HEK293 (cell line): ENCODE data around the gene SERTAD4.

Source experiments
- CTCF ChIA-PET: fragments of 350-600 bp; formaldehyde crosslinking; extraction: SDS; loops from one replicate; lab custom pipeline; 2021; ENCODE audit warnings: antibody characterized with exemption; lab: Yijun Ruan, JAX
- POLR2A ChIA-PET: fragments of 300-600 bp; formaldehyde crosslinking; extraction: SDS; loops from one replicate; lab custom pipeline; 2020; ENCODE audit warnings: antibody characterized with exemption, inconsistent platforms; lab: Yijun Ruan, JAX
- H3K27ac ChIP-seq: fragments of 200-500 bp; sonication (Bioruptor generic); 2 replicates; pipeline ENCODE4 v1.5.1; 2014; ENCODE audit warnings: low read depth, low read length, control low read depth, inconsistent platforms; ENCODE audit errors: extremely low read depth
- H3K36me3 ChIP-seq, 2 experiments: fragments of 200-500 bp in 1 of 2; sonication (Bioruptor generic) in 1 of 2; 1 replicate in 1 of 2; 2 replicates in 1 of 2; pipeline ENCODE4 v1.5.1; 2014 to 2017; ENCODE audit warnings: inconsistent platforms in 2 of 2, low read length in 2 of 2; ENCODE audit not compliant: control insufficient read depth in 2 of 2, insufficient read depth in 1 of 2
- H3K4me1 ChIP-seq: fragments of 200-500 bp; sonication (Bioruptor generic); 2 replicates; pipeline ENCODE4 v1.5.1; 2014; ENCODE audit warnings: mild to moderate bottlenecking, low read length, inconsistent platforms; ENCODE audit not compliant: control insufficient read depth, insufficient read depth
- H3K4me3 ChIP-seq: 2 replicates; pipeline ENCODE4 v1.5.1; 2011; ENCODE audit warnings: low read depth, mild to moderate bottlenecking, control low read depth, low read length, moderate library complexity
- H3K9me3 ChIP-seq: fragments of 200-500 bp; sonication (Bioruptor generic); 2 replicates; pipeline ENCODE4 v1.5.1; 2014; ENCODE audit warnings: low read depth, low read length, inconsistent platforms; ENCODE audit not compliant: control insufficient read depth, insufficient read depth
- BCL11A ChIP-seq: fragments of 450-650 bp; formaldehyde crosslinking; IDR thresholded peaks from 2 replicates; pipeline ENCODE4 v1.5.1; 2016; ENCODE audit warnings: low read depth, missing biosample characterization, missing genetic modification characterization
- ELK4 ChIP-seq: IDR thresholded peaks from 2 replicates; pipeline ENCODE4 v1.6.1; 2011; ENCODE audit warnings: mild to moderate bottlenecking, low read depth, low read length, borderline replicate concordance
- KLF10 ChIP-seq: fragments of 450-650 bp; IDR thresholded peaks from 2 replicates; pipeline ENCODE4 v1.5.1; 2018; ENCODE audit warnings: missing biosample characterization, mild to moderate bottlenecking, missing genetic modification characterization
- OVOL3 ChIP-seq: fragments of 450-650 bp; formaldehyde crosslinking; IDR thresholded peaks from 2 replicates; pipeline ENCODE4 v1.5.1; 2016; ENCODE audit warnings: missing biosample characterization, missing genetic modification characterization
- SETDB1 ChIP-seq: IDR thresholded peaks from one replicate; pipeline ENCODE4 v1.6.1; 2017; ENCODE audit warnings: mild to moderate bottlenecking, low read length, moderate library complexity, mixed read lengths; ENCODE audit not compliant: insufficient read length
- TRIM28 ChIP-seq: IDR thresholded peaks from 2 replicates; pipeline ENCODE4 v1.6.1; 2011; ENCODE audit warnings: low read length, control low read depth, borderline replicate concordance
- ZBTB21 ChIP-seq: fragments of 450-650 bp; formaldehyde crosslinking; IDR thresholded peaks from 2 replicates; pipeline ENCODE4 v1.5.1; 2017; ENCODE audit warnings: missing biosample characterization, missing genetic modification characterization
- ZBTB7A ChIP-seq: fragments of 450-650 bp; formaldehyde crosslinking; IDR thresholded peaks from 2 replicates; pipeline ENCODE4 v1.5.1; 2016; ENCODE audit warnings: low read depth, missing biosample characterization, missing genetic modification characterization
- ZNF18 ChIP-seq: fragments of 450-650 bp; formaldehyde crosslinking; IDR thresholded peaks from 2 replicates; pipeline ENCODE4 v1.5.1; 2016; ENCODE audit warnings: missing biosample characterization, missing genetic modification characterization
- ZNF184 ChIP-seq: fragments of 450-650 bp; IDR thresholded peaks from 2 replicates; pipeline ENCODE4 v1.5.1; 2018; ENCODE audit warnings: missing biosample characterization, mild to moderate bottlenecking, missing genetic modification characterization
- ZNF19 ChIP-seq: fragments of 450-650 bp; formaldehyde crosslinking; IDR thresholded peaks from 2 replicates; pipeline ENCODE4; 2016; ENCODE audit warnings: missing biosample characterization, missing genetic modification characterization, low read depth
- ZNF202 ChIP-seq: fragments of 450-650 bp; formaldehyde crosslinking; IDR thresholded peaks from 2 replicates; pipeline ENCODE4 v1.5.1; 2016; ENCODE audit warnings: missing biosample characterization, missing genetic modification characterization, borderline replicate concordance
- ZNF223 ChIP-seq: fragments of 450-650 bp; formaldehyde crosslinking; IDR thresholded peaks from 2 replicates; pipeline ENCODE4 v1.5.1; 2016; ENCODE audit warnings: missing biosample characterization, missing genetic modification characterization
- ZNF513 ChIP-seq: fragments of 450-650 bp; IDR thresholded peaks from 2 replicates; pipeline ENCODE4 v1.5.1; 2018; ENCODE audit warnings: missing biosample characterization, missing genetic modification characterization
- ZNF76 ChIP-seq: fragments of 450-650 bp; formaldehyde crosslinking; IDR thresholded peaks from 2 replicates; pipeline ENCODE4; 2016; ENCODE audit warnings: low read depth, missing biosample characterization, missing genetic modification characterization, borderline replicate concordance
- TF ChIP-seq, protein P1 (sequence below): fragments of 450-650 bp; formaldehyde crosslinking; conservative IDR thresholded peaks from 2 replicates; pipeline ENCODE4 v1.5.1; 2016; ENCODE audit warnings: low read depth, missing biosample characterization, missing genetic modification characterization
- TF ChIP-seq, protein P2 (sequence below): fragments of 450-650 bp; formaldehyde crosslinking; IDR thresholded peaks from 2 replicates; pipeline ENCODE4 v1.5.1; 2016; ENCODE audit warnings: missing biosample characterization, missing genetic modification characterization
- TF ChIP-seq, protein P3 (sequence below): fragments of 450-650 bp; formaldehyde crosslinking; IDR thresholded peaks from 2 replicates; pipeline ENCODE4 v1.5.1; 2016; ENCODE audit warnings: missing biosample characterization, missing genetic modification characterization
- TF ChIP-seq, protein P4 (sequence below): fragments of 450-650 bp; formaldehyde crosslinking; IDR thresholded peaks from 2 replicates; pipeline ENCODE4 v1.5.1; 2016; ENCODE audit warnings: missing biosample characterization, missing genetic modification characterization, borderline replicate concordance

Gene SERTAD4

GRCh38 chr1:210280221-210280620, 47.6 kb downstream of the SERTAD4 start:
- Histone ChIP-seq H3K4me1 (no peaks in the 10 kb centered on the region), H3K27ac (no peak overlapping the region), H3K4me3 (no peak overlapping the region), H3K36me3 (no peaks in the 10 kb centered on the region), H3K9me3 (no peaks in the 10 kb centered on the region)
- CTCF ChIA-PET = interaction anchor here (1.0 to 2.0 kb wide), 3 partner anchors 15 to 18 kb away, joined by 4 to 11 read pairs (median 4); no protein-coding TSS in a partner anchor
- POLR2A ChIA-PET = interaction anchor here (0.9 kb wide), 1 partner anchor 12 kb away, joined by 3 read pairs; no protein-coding TSS in a partner anchor
- no peak for TF ChIP-seq ZNF202 (tag by site-specific recombination)
- TF ChIP-seq, protein P1, sequence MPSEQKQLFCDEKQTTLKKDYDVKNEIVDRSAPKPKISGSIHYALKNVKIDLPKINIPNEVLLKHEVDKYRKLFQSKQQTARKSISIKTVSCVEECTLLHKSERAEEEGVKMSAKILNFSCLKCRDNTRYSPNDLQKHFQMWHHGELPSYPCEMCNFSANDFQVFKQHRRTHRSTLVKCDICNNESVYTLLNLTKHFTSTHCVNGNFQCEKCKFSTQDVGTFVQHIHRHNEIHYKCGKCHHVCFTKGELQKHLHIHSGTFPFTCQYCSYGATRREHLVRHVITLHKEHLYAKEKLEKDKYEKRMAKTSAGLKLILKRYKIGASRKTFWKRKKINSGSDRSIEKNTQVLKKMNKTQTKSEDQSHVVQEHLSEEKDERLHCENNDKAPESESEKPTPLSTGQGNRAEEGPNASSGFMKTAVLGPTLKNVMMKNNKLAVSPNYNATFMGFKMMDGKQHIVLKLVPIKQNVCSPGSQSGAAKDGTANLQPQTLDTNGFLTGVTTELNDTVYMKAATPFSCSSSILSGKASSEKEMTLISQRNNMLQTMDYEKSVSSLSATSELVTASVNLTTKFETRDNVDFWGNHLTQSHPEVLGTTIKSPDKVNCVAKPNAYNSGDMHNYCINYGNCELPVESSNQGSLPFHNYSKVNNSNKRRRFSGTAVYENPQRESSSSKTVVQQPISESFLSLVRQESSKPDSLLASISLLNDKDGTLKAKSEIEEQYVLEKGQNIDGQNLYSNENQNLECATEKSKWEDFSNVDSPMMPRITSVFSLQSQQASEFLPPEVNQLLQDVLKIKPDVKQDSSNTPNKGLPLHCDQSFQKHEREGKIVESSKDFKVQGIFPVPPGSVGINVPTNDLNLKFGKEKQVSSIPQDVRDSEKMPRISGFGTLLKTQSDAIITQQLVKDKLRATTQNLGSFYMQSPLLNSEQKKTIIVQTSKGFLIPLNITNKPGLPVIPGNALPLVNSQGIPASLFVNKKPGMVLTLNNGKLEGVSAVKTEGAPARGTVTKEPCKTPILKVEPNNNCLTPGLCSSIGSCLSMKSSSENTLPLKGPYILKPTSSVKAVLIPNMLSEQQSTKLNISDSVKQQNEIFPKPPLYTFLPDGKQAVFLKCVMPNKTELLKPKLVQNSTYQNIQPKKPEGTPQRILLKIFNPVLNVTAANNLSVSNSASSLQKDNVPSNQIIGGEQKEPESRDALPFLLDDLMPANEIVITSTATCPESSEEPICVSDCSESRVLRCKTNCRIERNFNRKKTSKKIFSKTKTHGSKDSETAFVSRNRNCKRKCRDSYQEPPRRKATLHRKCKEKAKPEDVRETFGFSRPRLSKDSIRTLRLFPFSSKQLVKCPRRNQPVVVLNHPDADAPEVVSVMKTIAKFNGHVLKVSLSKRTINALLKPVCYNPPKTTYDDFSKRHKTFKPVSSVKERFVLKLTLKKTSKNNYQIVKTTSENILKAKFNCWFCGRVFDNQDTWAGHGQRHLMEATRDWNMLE = 0 out of 2 replicates have a peak, but pooled peaks have one; percentile 32
- no peak for TF ChIP-seq OVOL3 (tag by site-specific recombination)
- no peak for TF ChIP-seq ZNF18 (tag by site-specific recombination)
- no peak for TF ChIP-seq ZNF184 (tag by site-specific recombination)
- TF ChIP-seq BCL11A (tag by site-specific recombination) = no peak
- no peak for TF ChIP-seq ELK4
- peak; percentile 90 for TF ChIP-seq SETDB1
- TF ChIP-seq ZBTB7A (tag by site-specific recombination) = no peak
- TF ChIP-seq ZNF513 (tag by site-specific recombination) = no peak
- no peak for TF ChIP-seq ZNF76 (tag by site-specific recombination)
- TF ChIP-seq, protein P2, sequence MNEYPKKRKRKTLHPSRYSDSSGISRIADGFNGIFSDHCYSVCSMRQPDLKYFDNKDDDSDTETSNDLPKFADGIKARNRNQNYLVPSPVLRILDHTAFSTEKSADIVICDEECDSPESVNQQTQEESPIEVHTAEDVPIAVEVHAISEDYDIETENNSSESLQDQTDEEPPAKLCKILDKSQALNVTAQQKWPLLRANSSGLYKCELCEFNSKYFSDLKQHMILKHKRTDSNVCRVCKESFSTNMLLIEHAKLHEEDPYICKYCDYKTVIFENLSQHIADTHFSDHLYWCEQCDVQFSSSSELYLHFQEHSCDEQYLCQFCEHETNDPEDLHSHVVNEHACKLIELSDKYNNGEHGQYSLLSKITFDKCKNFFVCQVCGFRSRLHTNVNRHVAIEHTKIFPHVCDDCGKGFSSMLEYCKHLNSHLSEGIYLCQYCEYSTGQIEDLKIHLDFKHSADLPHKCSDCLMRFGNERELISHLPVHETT (tag by site-specific recombination) = no peak
- no peak for TF ChIP-seq KLF10
- TF ChIP-seq, protein P3, sequence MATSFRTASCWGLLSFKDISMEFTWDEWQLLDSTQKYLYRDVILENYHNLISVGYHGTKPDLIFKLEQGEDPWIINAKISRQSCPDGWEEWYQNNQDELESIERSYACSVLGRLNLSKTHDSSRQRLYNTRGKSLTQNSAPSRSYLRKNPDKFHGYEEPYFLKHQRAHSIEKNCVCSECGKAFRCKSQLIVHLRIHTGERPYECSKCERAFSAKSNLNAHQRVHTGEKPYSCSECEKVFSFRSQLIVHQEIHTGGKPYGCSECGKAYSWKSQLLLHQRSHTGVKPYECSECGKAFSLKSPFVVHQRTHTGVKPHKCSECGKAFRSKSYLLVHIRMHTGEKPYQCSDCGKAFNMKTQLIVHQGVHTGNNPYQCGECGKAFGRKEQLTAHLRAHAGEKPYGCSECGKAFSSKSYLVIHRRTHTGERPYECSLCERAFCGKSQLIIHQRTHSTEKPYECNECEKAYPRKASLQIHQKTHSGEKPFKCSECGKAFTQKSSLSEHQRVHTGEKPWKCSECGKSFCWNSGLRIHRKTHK (tag by site-specific recombination) = no peak
- TF ChIP-seq, protein P4, sequence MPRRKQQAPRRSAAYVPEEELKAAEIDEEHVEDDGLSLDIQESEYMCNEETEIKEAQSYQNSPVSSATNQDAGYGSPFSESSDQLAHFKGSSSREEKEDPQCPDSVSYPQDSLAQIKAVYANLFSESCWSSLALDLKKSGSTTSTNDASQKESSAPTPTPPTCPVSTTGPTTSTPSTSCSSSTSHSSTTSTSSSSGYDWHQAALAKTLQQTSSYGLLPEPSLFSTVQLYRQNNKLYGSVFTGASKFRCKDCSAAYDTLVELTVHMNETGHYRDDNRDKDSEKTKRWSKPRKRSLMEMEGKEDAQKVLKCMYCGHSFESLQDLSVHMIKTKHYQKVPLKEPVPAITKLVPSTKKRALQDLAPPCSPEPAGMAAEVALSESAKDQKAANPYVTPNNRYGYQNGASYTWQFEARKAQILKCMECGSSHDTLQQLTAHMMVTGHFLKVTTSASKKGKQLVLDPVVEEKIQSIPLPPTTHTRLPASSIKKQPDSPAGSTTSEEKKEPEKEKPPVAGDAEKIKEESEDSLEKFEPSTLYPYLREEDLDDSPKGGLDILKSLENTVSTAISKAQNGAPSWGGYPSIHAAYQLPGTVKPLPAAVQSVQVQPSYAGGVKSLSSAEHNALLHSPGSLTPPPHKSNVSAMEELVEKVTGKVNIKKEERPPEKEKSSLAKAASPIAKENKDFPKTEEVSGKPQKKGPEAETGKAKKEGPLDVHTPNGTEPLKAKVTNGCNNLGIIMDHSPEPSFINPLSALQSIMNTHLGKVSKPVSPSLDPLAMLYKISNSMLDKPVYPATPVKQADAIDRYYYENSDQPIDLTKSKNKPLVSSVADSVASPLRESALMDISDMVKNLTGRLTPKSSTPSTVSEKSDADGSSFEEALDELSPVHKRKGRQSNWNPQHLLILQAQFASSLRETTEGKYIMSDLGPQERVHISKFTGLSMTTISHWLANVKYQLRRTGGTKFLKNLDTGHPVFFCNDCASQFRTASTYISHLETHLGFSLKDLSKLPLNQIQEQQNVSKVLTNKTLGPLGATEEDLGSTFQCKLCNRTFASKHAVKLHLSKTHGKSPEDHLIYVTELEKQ (tag by site-specific recombination) = no peak
- TF ChIP-seq ZNF19 (tag by site-specific recombination) = no peak
- TF ChIP-seq ZNF223 = no peak
- no peak for TF ChIP-seq ZBTB21 (tag by site-specific recombination)
- TF ChIP-seq TRIM28 = peak; percentile 28; the same call in 1 of the 2 replicates
